SKM-1 (cell line): ENCODE results near the gene HMGXB3.
A peak's percentile ranks its signal among the peaks of the same experiment; 100 is the strongest.

Source experiments
- DNase-seq: peaks from one replicate; lab custom pipeline; 2025; ENCODE audit not compliant: unreplicated experiment; lab: John Stamatoyannopoulos, UW

HMGXB3 gene, protein sequence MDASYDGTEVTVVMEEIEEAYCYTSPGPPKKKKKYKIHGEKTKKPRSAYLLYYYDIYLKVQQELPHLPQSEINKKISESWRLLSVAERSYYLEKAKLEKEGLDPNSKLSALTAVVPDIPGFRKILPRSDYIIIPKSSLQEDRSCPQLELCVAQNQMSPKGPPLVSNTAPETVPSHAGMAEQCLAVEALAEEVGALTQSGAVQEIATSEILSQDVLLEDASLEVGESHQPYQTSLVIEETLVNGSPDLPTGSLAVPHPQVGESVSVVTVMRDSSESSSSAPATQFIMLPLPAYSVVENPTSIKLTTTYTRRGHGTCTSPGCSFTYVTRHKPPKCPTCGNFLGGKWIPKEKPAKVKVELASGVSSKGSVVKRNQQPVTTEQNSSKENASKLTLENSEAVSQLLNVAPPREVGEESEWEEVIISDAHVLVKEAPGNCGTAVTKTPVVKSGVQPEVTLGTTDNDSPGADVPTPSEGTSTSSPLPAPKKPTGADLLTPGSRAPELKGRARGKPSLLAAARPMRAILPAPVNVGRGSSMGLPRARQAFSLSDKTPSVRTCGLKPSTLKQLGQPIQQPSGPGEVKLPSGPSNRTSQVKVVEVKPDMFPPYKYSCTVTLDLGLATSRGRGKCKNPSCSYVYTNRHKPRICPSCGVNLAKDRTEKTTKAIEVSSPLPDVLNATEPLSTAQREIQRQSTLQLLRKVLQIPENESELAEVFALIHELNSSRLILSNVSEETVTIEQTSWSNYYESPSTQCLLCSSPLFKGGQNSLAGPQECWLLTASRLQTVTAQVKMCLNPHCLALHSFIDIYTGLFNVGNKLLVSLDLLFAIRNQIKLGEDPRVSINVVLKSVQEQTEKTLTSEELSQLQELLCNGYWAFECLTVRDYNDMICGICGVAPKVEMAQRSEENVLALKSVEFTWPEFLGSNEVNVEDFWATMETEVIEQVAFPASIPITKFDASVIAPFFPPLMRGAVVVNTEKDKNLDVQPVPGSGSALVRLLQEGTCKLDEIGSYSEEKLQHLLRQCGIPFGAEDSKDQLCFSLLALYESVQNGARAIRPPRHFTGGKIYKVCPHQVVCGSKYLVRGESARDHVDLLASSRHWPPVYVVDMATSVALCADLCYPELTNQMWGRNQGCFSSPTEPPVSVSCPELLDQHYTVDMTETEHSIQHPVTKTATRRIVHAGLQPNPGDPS (N-terminal part only)

DNA sequence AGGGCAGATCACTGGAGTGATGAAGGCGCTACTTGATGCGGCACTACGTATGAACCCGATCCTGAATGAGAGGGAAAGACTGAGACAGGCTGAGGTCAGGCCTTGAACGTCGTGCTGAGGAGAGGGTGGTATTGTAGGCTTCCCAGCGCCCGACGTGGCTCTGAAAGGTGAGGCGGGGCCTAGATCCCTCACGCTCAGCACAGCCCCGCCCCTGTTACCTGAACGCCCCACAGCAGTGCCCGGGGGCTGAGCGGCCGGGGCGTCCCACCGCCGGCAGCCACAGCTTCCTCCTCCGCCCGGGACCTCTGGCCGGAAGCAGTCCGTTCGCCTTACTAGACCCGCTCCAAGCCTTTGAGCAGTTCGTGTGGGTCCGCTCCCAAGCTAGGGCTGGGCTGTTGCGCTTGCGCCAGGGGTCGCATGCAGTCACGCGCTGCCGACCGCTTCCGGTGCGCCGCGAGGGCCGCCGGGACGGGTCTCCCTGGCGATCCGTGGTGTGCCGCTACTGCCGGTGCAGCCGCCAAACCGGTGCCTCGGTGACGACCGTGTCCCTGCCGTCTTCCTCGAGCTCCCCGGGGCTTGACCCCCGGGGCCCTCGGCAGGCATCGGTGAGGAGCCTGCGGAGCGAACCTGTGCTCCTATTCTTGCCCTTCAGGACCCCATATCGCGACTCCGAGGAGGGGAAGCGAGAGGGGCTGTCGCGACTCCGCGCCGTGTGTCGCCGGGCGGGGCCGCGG, at the start of gene HMGXB3, which contains the start of gene TIGD6:
TSS of gene HMGXB3 (plus strand) at position 484 of the 734 bp plus-strand sequence. CDS start 4,114 bp downstream, outside the sequence.
TSS of gene TIGD6 (minus strand) at position 399 of the 734 bp plus-strand sequence. CDS start 4,306 bp downstream, outside the sequence.
- DNase-seq = peak; percentile 88

DNA sequence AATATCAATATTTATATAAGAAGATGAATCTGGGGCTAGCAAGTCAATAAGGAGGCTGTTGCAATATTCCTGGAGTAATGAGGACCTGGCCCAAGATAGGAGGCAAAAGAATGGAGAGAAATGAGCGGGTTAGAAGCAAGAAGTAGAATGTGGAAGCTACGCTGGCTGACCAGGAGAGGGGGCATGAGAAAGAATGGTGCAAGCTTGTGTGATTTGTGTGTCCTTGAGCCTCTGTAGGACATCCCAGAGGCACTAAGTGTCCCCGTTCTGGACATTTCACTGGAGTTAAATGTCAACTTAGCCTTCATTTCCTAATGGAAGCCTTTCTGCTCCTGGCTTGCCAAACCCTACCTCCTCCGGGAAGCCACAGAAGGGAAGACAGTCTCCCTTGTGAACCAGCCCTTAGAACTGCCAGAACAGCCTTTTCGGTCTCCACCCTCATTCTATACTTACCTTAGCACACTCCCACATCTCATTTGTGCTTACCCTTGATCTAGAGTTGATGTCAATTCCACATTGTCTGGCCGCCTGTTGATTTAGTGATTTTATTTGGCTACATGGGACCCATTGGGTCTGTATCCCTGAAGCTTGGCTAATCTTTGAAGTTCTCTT, 49.3 kb upstream of the HMGXB3 start:
- DNase-seq = no peak

DNA sequence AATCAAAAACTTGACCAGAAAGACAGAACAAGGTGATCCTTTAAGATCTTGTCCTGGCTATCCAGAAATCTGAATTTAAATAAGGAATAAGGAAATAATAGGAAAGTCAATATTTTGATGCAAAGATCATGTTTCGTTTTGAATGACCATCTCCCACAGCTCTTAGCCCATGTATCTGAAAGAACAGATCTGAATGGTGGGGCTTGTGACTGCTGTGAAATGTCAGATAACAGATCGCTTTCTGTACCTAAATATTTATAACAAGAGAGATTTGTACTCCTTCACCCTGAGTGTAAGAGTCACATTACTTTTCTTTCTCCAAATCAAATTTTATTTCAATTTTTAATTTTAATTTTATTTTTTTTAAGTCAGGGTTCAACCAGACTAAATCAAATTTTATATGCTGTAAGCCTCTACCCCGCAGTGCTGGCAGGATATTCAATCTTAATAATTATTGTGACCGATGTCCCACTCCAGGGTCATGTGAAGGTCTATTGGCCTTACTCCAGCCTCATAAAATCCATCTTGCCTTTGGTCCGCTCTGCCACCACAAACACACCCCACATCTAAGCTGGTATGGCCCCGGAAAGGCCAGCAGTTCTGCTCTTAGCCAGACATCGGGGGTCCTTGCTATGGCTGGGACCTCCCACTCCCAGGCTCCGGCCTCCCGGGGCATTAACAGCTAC, 47.0 kb upstream of the HMGXB3 start:
- no peak for DNase-seq

DNA sequence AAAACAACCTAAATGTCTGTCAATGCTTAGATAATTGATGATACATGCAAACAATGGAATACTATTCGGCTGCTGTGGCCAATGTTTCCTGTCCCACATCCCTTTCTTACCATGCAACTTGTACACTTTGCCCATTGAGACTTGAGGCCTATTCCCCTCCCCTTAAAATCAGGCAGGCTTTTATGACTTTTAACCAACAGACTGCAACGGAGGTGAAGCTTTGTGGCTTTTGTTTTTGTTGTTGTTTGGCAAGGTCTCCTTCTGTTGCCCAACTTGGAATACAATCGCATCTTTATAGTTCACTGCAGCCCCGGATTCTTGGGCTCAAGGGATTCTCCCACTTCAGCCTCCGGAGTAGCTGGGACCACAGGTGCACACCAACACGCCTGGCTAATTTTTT, 45.7 kb upstream of the HMGXB3 start:
- DNase-seq = no peak

DNA sequence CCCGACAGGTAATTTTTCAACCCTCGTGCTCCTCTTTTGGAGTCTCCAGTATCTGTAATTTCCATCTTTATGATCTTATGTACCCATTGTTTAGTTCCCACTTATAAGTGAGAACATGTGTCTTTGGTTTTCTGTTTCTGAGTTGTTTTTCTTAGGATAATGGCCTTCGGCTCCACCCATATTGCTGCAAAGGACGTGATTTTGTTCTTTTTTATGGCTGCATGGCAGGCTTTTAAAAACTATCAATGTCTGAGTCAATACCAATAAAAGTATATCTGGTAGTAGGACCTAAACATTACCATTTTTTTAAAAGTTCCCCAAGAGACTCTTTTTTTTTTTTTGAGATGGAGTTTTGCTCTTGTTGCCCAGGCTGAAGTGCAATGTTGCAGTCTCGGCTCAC, 43.9 kb upstream of the HMGXB3 start:
- DNase-seq = no peak

DNA sequence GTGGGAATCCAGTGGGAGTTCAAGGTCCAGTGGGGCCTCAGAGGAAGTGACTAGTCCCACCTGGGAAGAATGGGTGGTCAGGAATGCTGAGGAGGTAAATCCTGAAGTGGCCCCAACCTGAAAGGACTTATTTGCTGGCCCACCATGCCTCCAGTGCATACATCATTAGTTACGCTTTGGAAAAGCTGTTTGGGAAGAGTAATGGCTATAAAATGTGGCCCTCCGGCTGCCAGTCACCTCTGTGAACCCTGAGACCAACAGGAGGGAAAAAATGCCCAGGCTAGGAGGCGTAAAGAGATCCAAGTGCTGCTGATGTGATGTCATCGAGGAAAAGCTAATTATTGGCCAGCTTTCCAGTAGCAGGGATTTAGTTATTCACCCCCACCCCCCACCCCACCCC, 42.7 kb upstream of the HMGXB3 start:
- no peak for DNase-seq

DNA sequence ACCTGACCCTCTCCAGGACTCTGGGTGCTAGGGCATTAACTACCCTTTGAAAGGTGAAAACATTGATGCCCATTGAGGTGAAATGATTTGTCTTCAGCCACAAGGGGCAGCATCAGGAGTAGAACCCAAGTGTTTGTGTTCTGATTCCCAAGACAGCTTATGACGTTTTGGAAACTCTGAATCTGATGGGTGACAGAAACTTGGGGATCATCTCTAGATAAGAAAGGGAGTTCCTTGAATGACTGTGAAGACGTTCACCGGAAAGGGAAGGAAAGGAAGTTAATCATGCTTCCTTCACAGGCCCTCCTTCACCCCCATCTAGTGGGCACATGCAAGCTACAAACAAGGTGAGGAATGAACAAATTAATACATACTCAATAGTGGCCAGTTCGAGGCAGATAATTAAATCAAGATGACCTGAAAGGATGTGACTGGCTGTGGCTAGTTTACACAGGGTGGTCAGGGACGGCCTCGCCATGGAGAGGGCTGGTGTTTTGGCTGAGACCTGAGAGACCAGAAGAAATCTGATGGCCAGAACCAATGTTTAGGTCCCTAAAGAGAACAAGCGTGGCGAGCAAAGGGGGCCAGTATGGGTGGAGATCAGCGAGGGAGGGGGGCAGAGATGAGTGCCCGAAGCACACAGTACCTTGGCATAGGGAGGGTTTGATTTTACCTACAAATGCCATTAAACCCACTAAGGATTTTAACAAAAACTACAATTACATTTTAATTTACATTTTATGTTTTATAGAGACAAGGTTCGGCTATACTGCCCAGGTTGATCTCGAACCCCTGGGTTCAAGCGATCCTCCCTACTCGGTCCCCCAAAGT, 40.9 kb upstream of the HMGXB3 start:
- DNase-seq = peak; percentile 33

DNA sequence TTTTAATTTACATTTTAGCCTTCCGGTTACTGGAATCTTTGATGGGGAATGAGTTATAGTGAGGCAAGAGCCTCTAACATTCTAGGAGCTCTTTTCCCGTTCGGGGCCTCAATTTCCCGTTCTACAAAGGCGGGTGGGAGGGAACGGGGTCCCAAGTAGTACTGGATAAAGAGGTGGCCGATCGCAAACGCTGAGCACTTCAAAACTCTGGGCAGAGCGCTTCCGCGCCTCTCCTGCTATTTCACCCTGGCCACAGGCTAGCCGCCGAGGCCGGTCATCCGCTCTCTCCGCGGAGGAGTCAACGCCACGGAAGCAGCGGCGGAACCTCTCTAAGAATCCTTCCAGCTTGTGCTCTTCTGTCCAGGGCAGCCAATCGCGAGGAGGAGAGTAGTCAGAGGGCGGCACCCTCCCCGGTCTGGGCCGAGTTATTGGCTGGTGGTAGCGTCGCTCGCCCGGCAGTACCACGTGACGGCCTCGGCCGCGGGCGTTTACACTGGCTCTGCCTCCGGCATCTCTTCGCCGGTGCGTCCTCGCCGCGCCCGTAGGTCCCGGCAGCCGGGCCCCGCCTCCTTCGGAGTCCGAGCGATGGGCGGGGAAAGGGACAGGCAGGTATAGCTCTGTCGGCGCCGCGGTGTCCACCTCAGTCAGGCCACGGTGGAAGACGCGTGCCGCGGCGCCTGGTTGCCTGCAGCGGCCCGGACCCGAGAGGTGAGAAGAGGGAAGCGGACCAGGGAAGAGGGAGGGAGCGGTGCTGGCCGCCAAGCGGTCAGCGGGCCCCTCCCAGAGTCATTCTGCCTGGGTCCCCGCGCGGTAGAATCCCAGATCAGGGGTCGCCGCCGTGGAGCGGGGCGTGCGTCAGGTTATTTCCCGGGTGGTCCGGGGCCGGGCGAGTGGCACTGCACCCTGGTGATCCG, 40.0 kb upstream of the HMGXB3 start, which contains the start of gene SLC26A2:
TSS of gene SLC26A2 (plus strand) at position 487 of the 914 bp plus-strand sequence. CDS start 16,895 bp downstream, outside the sequence.
- DNase-seq = peak; percentile 98

DNA sequence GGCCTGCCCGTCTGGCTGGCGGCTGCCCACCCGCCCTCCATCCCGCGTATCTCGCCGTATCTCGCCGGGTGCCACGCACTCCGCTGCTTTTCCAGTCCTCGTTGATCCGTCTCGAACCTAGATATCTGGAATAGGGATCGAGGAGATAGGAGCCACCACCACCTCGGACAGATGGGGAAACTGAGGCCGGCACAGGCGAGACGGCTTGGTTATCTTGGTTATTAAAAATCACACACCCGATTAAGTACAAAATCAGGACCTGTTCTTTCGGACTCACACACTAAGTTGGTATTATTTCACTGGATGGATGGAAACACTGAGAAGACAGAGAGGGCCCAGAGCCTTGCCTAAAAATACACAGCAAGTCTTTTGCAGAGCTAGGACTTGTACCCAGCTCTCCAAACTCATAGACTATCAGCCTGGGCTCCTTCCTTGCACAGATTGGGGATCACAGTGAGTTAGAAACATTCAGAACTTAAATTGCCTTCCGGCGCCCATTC, 39.3 kb upstream of the HMGXB3 start:
- DNase-seq = no peak

DNA sequence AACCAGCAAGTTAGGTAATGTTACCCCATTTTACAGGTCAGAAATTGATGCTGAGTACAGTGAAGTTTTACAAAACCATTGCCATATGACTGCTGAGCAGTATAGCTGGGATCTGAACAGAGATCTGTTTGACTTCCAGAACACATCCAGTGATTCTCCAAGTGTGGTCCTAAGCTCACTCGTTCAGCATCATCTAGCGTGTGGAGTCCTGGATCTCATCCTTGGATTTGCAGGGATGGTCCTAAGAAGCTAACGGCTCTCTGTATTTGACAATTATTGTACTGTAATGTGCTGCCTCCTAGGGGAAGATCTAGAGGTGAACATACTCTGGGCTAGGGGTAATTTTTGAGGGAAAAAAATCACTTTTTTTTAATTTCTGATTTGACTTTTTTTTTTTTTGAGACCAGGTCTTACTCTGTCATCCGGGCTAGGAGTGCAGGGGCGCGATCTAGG, 38.6 kb upstream of the HMGXB3 start:
- no peak for DNase-seq

DNA sequence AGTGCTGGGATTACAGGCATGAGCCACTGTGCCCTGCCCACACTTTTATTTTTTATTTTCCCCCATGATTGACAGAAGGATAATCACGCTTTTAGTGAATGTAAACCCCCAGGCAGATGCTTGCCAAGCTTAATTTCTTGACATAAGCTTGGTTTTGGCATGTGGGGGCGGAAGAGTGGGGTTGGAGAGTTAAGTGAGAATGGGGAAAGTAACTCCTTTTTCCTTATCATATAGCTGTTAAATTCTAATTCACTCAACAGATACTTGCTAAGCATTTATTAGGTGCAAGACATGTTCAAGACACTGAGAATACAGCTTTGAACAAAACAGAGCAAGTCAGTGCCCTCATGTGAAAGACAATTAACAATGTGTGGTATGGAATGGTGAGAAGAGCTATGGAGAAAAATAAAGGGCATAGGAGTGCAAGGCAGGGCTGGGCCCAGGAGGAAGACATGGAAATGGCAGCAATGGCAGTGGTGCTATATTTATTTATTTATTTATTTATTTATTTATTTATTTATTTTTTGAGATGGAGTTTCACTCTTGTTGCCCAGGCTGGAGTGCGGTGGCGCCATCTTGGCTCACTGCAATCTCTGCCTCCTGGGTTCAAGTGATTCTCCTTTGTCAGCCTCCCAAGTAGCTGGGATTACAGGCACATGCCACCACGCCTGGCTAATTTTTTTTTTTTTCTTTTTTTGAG, 37.8 kb upstream of the HMGXB3 start:
- no peak for DNase-seq

DNA sequence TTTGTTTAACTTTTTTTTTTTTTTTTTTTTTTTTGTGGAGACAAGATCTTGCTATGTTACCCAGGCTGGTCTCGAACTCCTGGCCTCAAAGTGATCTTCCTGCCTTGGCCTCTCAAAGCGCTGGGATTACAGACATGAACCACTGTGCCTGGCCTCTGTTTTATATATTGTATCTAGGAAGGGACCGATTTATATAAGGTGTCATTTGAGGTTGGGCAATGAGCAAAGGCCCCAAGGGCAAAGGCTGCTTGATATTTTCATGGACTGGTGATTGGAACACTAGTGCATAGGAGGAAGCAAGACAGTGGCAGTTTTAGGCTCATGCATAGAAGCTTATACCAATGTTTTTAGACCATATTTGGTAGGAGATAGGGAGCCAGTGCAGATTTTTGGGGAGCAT, 36.8 kb upstream of the HMGXB3 start:
- no peak for DNase-seq

DNA sequence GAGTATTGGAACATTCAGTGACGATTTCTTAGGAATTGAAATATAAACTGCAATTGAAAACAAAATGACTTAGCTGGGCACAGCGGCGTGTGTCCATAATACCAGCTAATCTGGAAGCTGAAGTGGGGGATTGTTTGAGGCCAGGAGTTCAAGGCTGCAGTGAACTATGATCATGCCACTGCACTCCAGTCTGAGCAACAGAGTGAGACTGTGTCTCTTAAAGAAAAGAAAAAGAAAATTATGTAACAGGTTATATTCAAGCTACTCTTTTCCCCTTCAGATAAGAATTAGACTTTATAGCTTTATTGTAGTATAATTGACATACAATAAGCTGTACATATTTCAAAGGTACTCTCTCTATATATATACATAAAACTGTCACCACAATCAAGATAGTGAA, 33.6 kb upstream of the HMGXB3 start:
- DNase-seq = no peak

DNA sequence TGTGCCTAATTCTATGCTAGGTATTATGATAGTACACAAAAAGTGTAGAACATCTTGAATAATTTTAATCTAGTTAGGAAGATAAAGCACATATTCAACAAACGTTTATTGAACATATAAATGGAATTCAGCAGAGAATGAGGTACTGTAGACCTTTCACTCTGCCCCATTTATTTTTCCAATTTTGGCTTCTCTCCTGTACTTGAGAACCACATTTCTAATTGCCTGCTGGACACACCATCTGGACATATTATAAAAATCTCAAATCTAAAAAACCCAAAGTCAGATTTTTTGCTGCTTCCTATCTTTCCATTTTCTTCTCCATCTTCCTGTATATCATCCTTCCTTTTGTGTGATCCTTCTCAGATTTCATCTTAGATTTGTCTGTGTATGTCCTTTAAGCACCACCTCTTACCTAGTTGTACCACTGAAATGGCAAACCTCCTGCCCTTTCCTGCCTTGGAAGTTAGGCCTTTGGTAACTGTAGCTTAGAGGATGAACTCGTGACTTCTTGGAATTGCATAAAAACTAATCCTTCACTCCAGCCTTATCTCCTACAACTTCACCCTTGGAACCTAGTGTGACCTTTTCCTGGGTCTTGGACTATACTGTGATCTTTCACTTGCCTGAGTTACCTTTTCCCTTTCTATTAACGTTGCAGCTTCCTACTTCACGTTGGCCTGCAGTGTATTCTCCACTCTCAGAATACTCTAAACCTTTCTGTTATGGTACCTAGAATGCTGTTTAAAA, 31.2 kb upstream of the HMGXB3 start:
- no peak for DNase-seq

DNA sequence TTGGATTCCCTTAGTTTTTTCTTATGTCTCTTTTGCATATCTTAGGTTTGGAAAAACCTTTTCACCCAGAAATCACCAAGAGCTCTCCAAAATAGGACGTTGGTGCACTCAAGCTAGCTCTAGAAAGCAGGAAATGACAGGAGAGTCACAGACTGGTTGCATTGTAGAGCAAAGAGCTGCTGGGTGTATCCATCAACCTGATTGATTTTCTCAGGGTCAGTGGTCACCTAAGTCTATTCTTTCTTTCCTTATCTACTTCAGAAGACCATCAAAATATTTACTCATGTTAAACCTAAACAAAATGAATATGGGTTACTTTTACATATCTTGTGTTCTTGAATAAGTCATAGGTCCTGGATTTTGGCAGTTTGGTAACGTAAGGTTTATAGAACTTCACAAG, 25.1 kb upstream of the HMGXB3 start:
- DNase-seq = no peak

DNA sequence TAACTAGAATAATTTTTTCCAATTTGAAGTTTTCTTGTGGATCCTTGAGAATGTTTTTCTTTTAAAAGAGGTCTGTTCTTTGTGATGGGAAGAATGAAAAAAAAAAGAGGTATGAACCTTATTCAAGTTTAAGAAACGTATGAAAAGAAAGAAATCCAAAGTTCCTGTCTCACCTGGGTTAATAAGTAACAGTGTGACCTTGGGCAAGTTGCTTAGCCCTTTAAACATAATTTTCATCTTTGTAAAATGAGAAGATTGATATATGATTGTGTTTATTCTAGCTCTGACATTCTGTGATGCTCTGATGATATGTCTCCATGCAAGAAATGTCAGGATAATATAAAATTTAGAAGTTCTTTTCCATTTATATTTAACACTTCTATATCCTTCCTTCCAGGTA, 20.6 kb upstream of the HMGXB3 start:
- no peak for DNase-seq
